Measurements from ENCODE around the gene CMTR2. TPM values are rescaled to one million over a fixed set of nuclear protein-coding genes. Genes with fewer than 3 reads are reported as not detected.

The CMTR2 gene
- polyA plus RNA-seq, 1 experiment = 32.7 TPM

DNA sequence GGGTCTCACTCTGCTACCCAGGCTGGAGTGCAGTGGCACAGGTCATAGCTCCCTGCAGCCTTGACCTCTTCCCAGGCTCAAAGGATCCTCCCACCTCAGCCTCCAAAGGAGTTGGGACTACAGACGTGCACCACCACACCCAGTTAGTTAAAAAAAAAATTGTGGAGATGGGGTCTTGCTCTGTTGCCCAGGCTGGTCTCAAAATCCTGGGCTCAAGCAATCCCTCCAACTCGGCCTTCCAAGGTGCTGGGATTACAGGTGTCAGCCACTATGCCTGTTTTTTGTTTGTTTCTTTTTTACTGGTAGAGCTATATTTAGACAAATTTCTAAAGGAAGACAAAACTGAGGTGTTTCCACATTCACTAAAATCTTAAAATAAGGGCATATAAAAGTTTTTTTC lies 1.7 kb downstream of the CMTR2 start:
- H3K9me3 ChIP-seq (ENCODE audit: control insufficient read depth, insufficient read depth, low read length) = no peaks in the 10 kb centered on the region; the same call in 1 of the 2 replicates
- ChIA-PET POLR2A (no interaction called here), CTCF (interaction anchor here (1.3 to 1.7 kb wide), 2 partner anchors 22 to 24 kb away, joined by 4 to 11 read pairs; no protein-coding TSS in a partner anchor)
- DNase-seq (ENCODE audit: low read depth, low spot score) = no peak
- H3K27me3 ChIP-seq (ENCODE audit: control insufficient read depth, insufficient read depth, low read length) = no peaks in the 10 kb centered on the region
- H3K4me3 ChIP-seq (ENCODE audit: low read depth, low read length) = no peak overlapping the region
- TF ChIP-seq, protein P1, sequence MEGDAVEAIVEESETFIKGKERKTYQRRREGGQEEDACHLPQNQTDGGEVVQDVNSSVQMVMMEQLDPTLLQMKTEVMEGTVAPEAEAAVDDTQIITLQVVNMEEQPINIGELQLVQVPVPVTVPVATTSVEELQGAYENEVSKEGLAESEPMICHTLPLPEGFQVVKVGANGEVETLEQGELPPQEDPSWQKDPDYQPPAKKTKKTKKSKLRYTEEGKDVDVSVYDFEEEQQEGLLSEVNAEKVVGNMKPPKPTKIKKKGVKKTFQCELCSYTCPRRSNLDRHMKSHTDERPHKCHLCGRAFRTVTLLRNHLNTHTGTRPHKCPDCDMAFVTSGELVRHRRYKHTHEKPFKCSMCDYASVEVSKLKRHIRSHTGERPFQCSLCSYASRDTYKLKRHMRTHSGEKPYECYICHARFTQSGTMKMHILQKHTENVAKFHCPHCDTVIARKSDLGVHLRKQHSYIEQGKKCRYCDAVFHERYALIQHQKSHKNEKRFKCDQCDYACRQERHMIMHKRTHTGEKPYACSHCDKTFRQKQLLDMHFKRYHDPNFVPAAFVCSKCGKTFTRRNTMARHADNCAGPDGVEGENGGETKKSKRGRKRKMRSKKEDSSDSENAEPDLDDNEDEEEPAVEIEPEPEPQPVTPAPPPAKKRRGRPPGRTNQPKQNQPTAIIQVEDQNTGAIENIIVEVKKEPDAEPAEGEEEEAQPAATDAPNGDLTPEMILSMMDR (IDR thresholded peaks at IDR 0.05; ENCODE audit: low read depth, low read length) = no peak
- H3K27ac ChIP-seq (ENCODE audit: low read depth, low read length) = no peak overlapping the region

GRCh38 chr16:71283612-71284011 lies 5.6 kb downstream of the CMTR2 start:
- H3K27ac ChIP-seq (ENCODE audit: low read depth, low read length) = no peak overlapping the region
- no peak overlapping the region for H3K4me3 ChIP-seq (ENCODE audit: low read depth, low read length)
- TF ChIP-seq, protein P1 (IDR thresholded peaks at IDR 0.05; ENCODE audit: low read depth, low read length) = no peak
- DNase-seq (ENCODE audit: low read depth, low spot score) = no peak
- POLR2A ChIA-PET = no interaction called here
- no peaks in the 10 kb centered on the region for H3K9me3 ChIP-seq (ENCODE audit: control insufficient read depth, insufficient read depth, low read length)
- no peaks in the 10 kb centered on the region for H3K27me3 ChIP-seq (ENCODE audit: control insufficient read depth, insufficient read depth, low read length)
- CTCF ChIA-PET = interaction anchor here (1.3 to 2.9 kb wide), 2 partner anchors 28 to 75 kb away, joined by 4 to 12 read pairs; partner anchors contain the start of gene CALB2

GRCh38 chr16:71282943-71283342 lies 6.3 kb downstream of the CMTR2 start:
- CTCF ChIA-PET = no interaction called here
- POLR2A ChIA-PET = no interaction called here

GRCh38 chr16:71276589-71277334 lies 12.4 kb downstream of the CMTR2 start:
- Histone ChIP-seq H3K4me3 (ENCODE audit: low read depth, low read length) (no peak overlapping the region), H3K27ac (ENCODE audit: low read depth, low read length) (no peak overlapping the region), H3K27me3 (ENCODE audit: control insufficient read depth, insufficient read depth, low read length) (no peaks in the 10 kb centered on the region), H3K9me3 (ENCODE audit: control insufficient read depth, insufficient read depth, low read length) (no peaks in the 10 kb centered on the region)
- TF ChIP-seq, protein P1 (IDR thresholded peaks at IDR 0.05; ENCODE audit: low read depth, low read length) = no peak
- ChIA-PET POLR2A (no interaction called here), CTCF (interaction anchor here (1.5 to 1.8 kb wide), 2 partner anchors 35 to 82 kb away, joined by 3 read pairs; partner anchors contain the start of gene CALB2)
- DNase-seq (ENCODE audit: low read depth, low spot score) = no peak

More at GRCh38 chr16:71282943-71283342, 6.3 kb downstream of the CMTR2 start:
- TF ChIP-seq, protein P1 (IDR thresholded peaks at IDR 0.05; ENCODE audit: low read depth, low read length) = no peak
- DNase-seq (ENCODE audit: low read depth, low spot score) = no peak
- no peak overlapping the region for H3K27ac ChIP-seq (ENCODE audit: low read depth, low read length)
- H3K4me3 ChIP-seq (ENCODE audit: low read depth, low read length) = no peak overlapping the region
- no peaks in the 10 kb centered on the region for H3K9me3 ChIP-seq (ENCODE audit: control insufficient read depth, insufficient read depth, low read length)
- no peaks in the 10 kb centered on the region for H3K27me3 ChIP-seq (ENCODE audit: control insufficient read depth, insufficient read depth, low read length)

GRCh38 chr16:71273384-71273783 lies 15.8 kb downstream of the CMTR2 start:
- Histone ChIP-seq H3K27me3 (ENCODE audit: control insufficient read depth, insufficient read depth, low read length) (no peaks in the 10 kb centered on the region), H3K27ac (ENCODE audit: low read depth, low read length) (no peak overlapping the region), H3K9me3 (ENCODE audit: control insufficient read depth, insufficient read depth, low read length) (no peaks in the 10 kb centered on the region), H3K4me3 (ENCODE audit: low read depth, low read length) (no peak overlapping the region)
- no peak for DNase-seq (ENCODE audit: low read depth, low spot score)
- ChIA-PET CTCF (no interaction called here), POLR2A (no interaction called here)
- TF ChIP-seq, protein P1 (IDR thresholded peaks at IDR 0.05; ENCODE audit: low read depth, low read length) = no peak

Measured in AG04450 (cell line).